PC-9 (cell line): ENCODE data around the gene CXCL6. TPM values are rescaled to one million over a fixed set of nuclear protein-coding genes. Genes with fewer than 3 reads are reported as not detected.
A peak's percentile ranks its signal among the peaks of the same experiment; 100 is the strongest.

Source experiments
- BruUV-seq: library from RNA; stranded (reverse); fragments of 400-500 nt; replicated peaks from 2 replicates; lab custom pipeline; 2021; lab: Mats Ljungman, UMichigan
- CTCF ChIA-PET: fragments of 300-600 bp; sonication (Branson Sonifier 250); formaldehyde crosslinking; loops from one replicate; lab custom pipeline; 2022; ENCODE audit warnings: antibody characterized with exemption; lab: Charles Lee
- POLR2A ChIA-PET: fragments of 300-600 bp; sonication (Branson Sonifier 250); formaldehyde crosslinking; loops from one replicate; lab custom pipeline; 2022; ENCODE audit warnings: antibody characterized with exemption; ENCODE audit not compliant: unreplicated experiment; lab: Charles Lee
- DNase-seq, 2 experiments: peaks; one replicate each; pipeline versions ENCODE4 v3.0.0 to v3.0.0-alpha.2; 2015 to 2022; ENCODE audit warnings: mixed read lengths in 1 of 2
- H2AFZ ChIP-seq: fragments of 200-600 bp; sonication (generic); 2 replicates; pipeline ENCODE4 v1.8.1; 2017; ENCODE audit warnings: antibody characterized with exemption
- H3F3A ChIP-seq: fragments of 200-600 bp; sonication (generic); 2 replicates; pipeline ENCODE4 v1.8.1; 2017; ENCODE audit warnings: antibody characterized with exemption, mild to moderate bottlenecking, low read depth; ENCODE audit not compliant: insufficient read depth
- H3K27ac ChIP-seq: fragments of 200-600 bp; sonication (generic); 2 replicates; pipeline ENCODE4 v1.6.1; 2016; ENCODE audit warnings: mixed run types
- H3K27me3 ChIP-seq: fragments of 200-600 bp; sonication (generic); 2 replicates; pipeline ENCODE4 v1.6.1; 2016; ENCODE audit warnings: low read depth, mixed run types; ENCODE audit not compliant: insufficient read depth
- H3K36me3 ChIP-seq: fragments of 200-600 bp; sonication (generic); 2 replicates; pipeline ENCODE4 v1.6.1; 2016; ENCODE audit warnings: low read depth, mixed run types
- H3K4me1 ChIP-seq: fragments of 200-600 bp; sonication (generic); replicated peaks from 2 replicates; pipeline ENCODE4 v1.6.1; 2016; ENCODE audit warnings: mixed run types; ENCODE audit not compliant: insufficient read depth
- H3K4me2 ChIP-seq: fragments of 200-600 bp; sonication (generic); 2 replicates; pipeline ENCODE4 v1.6.1; 2017; ENCODE audit warnings: mixed run types
- H3K4me3 ChIP-seq: fragments of 200-600 bp; sonication (generic); 2 replicates; pipeline ENCODE4 v1.6.1; 2016; ENCODE audit warnings: mixed run types
- H3K79me2 ChIP-seq: fragments of 200-600 bp; sonication (generic); 2 replicates; pipeline ENCODE4 v1.6.1; 2017; ENCODE audit warnings: low read depth, mixed run types
- H3K9me2 ChIP-seq: fragments of 200-600 bp; sonication (generic); 2 replicates; pipeline ENCODE4 v1.8.1; 2017; ENCODE audit warnings: mild to moderate bottlenecking; ENCODE audit not compliant: insufficient read depth
- H3K9me3 ChIP-seq: fragments of 200-600 bp; sonication (generic); 2 replicates; pipeline ENCODE4 v1.8.1; 2016; ENCODE audit warnings: low read depth; ENCODE audit not compliant: insufficient read depth
- H4K20me1 ChIP-seq: fragments of 200-600 bp; sonication (generic); 2 replicates; pipeline ENCODE4 v1.8.1; 2017; ENCODE audit not compliant: insufficient read depth
- CTCF ChIP-seq: fragments of 200-600 bp; sonication (generic); conservative IDR thresholded peaks from 2 replicates; pipeline ENCODE4 v1.6.1; 2017; ENCODE audit warnings: mixed run types, antibody characterized with exemption, mild to moderate bottlenecking, moderate library complexity
- EZH2 ChIP-seq: fragments of 200-600 bp; sonication (generic); IDR thresholded peaks from 2 replicates; pipeline ENCODE4 v1.8.0; 2017; ENCODE audit warnings: antibody characterized with exemption, low read depth
- intact Hi-C: fragments of 100-400 bp; cut with micrococcal nuclease; formaldehyde crosslinking; loops from one replicate; pipeline ENCODE4 v1.10.0; 2022; ENCODE audit not compliant: unreplicated experiment
- total RNA-seq: library from RNA; stranded (reverse); gene quantifications from 2 replicates; pipeline ENCODE4 v1.2.3, GENCODE V29; 2021

CXCL6 gene
- total RNA-seq, 1 experiment from 2014 or later: not detected

GRCh38 chr4:73869130-73870055, 32.9 kb downstream of the CXCL6 start, which contains the start of gene CXCL1:
Gene CXCL1, plus strand, starts transcription at chr4:73869393. Its CDS starts 78 bp downstream, at chr4:73869471.
- no peaks in the 10 kb centered on the region for H3K9me2 ChIP-seq
- no peaks in the 10 kb centered on the region for H3K79me2 ChIP-seq
- peak within 1 kb of the TSS; percentile 90 for H2AFZ ChIP-seq
- no peaks in the 10 kb centered on the region; the same call in 1 of the 2 replicates for H3K4me1 ChIP-seq
- H3K4me3 ChIP-seq: peak within 1 kb of the TSS; percentile 65
- H3K9me3 ChIP-seq: no peaks in the 10 kb centered on the region
- H3K4me2 ChIP-seq: peak within 1 kb of the TSS; percentile 82
- TF ChIP-seq EZH2: no peak
- no peak within 1 kb of the TSS for H3K27ac ChIP-seq
- H3F3A ChIP-seq: no peaks in the 10 kb centered on the region
- CTCF ChIA-PET: no interaction called here
- H3K27me3 ChIP-seq: no peaks in the 10 kb centered on the region
- intact Hi-C loops: loop anchor here (5.0 kb wide), 1 partner anchor 527 kb away; no protein-coding TSS in a partner anchor
- peak in 1 of 2 experiments; percentile 15 for DNase-seq
- H3K36me3 ChIP-seq: no peaks in the 10 kb centered on the region
- POLR2A ChIA-PET: no interaction called here
- no TSS peak for BruUV-seq
- H4K20me1 ChIP-seq: no peaks in the 10 kb centered on the region

GRCh38 chr4:73870260-73870659, 33.8 kb downstream of the CXCL6 start:
- Histone ChIP-seq H3K27me3 (no peaks in the 10 kb centered on the region), H3K4me1 (no peaks in the 10 kb centered on the region; the same call in 1 of the 2 replicates), H4K20me1 (no peaks in the 10 kb centered on the region), H3K4me2 (peak overlapping the region; percentile 82; the same call in 1 of the 2 replicates), H3K27ac (no peak overlapping the region), H3K4me3 (no peak overlapping the region), H2AFZ (no peak overlapping the region), H3F3A (no peaks in the 10 kb centered on the region), H3K9me3 (no peaks in the 10 kb centered on the region; the same call in 1 of the 2 replicates), H3K36me3 (no peaks in the 10 kb centered on the region), H3K9me2 (no peaks in the 10 kb centered on the region), H3K79me2 (no peaks in the 10 kb centered on the region)
- intact Hi-C loops: no loop called here
- POLR2A ChIA-PET: interaction anchor here (0.6 kb wide), 1 partner anchor 144 kb away, joined by 21 read pairs; no protein-coding TSS in a partner anchor
- TF ChIP-seq EZH2 (no peak), CTCF (no peak)
- no peak for DNase-seq
- CTCF ChIA-PET: no interaction called here
- no TSS peak for BruUV-seq

- no peak for DNase-seq
- Histone ChIP-seq H3K4me3 (no peak overlapping the region), H3K79me2 (no peaks in the 10 kb centered on the region), H2AFZ (no peak overlapping the region), H4K20me1 (no peaks in the 10 kb centered on the region), H3K9me2 (no peaks in the 10 kb centered on the region), H3K36me3 (no peaks in the 10 kb centered on the region), H3K27ac (no peak overlapping the region), H3K4me1 (no peaks in the 10 kb centered on the region; the same call in 1 of the 2 replicates), H3K27me3 (no peaks in the 10 kb centered on the region), H3F3A (no peaks in the 10 kb centered on the region), H3K9me3 (no peaks in the 10 kb centered on the region; the same call in 1 of the 2 replicates), H3K4me2 (no peak overlapping the region)
- TF ChIP-seq CTCF (no peak), EZH2 (no peak)
- ChIA-PET CTCF (no interaction called here), POLR2A (interaction anchor here (0.6 kb wide), 1 partner anchor 144 kb away, joined by 21 read pairs; no protein-coding TSS in a partner anchor)
- no TSS peak for BruUV-seq
- intact Hi-C loops: no loop called here
These were observed 34.3 kb downstream of the CXCL6 start for GRCh38 chr4:73870768-73871167.
